H9 (cell line): ENCODE data around the gene ZNF607. TPM values are rescaled to one million over a fixed set of nuclear protein-coding genes. Genes with fewer than 3 reads are reported as not detected.

Experiments used
- DNase-seq: peaks from one replicate; pipeline ENCODE4 v3.0.0-alpha.2; 2017
- H2AFZ ChIP-seq: one replicate; pipeline ENCODE4 v1.6.1; 2013; ENCODE audit warnings: mild to moderate bottlenecking, low read length, control low read depth, moderate library complexity
- H2AK5ac ChIP-seq: 2 replicates; pipeline ENCODE4 v1.6.1; 2013; ENCODE audit warnings: low read length, control low read depth, mixed read lengths; ENCODE audit not compliant: insufficient read length
- H2BK120ac ChIP-seq: one replicate; pipeline ENCODE4 v1.6.1; 2013; ENCODE audit warnings: low read depth, mild to moderate bottlenecking, low read length, control low read depth, inconsistent platforms; ENCODE audit not compliant: poor library complexity, severe bottlenecking
- H2BK12ac ChIP-seq: 2 replicates; pipeline ENCODE4 v1.6.1; 2013; ENCODE audit warnings: low read length, control low read depth, mixed read lengths, low read depth; ENCODE audit not compliant: insufficient read length
- H2BK15ac ChIP-seq: 2 replicates; pipeline ENCODE4 v1.6.1; 2013; ENCODE audit warnings: low read depth, low read length, control low read depth
- H2BK20ac ChIP-seq: one replicate; pipeline ENCODE4 v1.6.1; 2013; ENCODE audit warnings: low read depth, mild to moderate bottlenecking, low read length, control low read depth, inconsistent platforms; ENCODE audit not compliant: poor library complexity, severe bottlenecking
- H2BK5ac ChIP-seq: 2 replicates; pipeline ENCODE4 v1.6.1; 2013; ENCODE audit warnings: low read length, control low read depth, mixed read lengths; ENCODE audit not compliant: insufficient read length
- H3K14ac ChIP-seq: 2 replicates; pipeline ENCODE4 v1.6.1; 2013; ENCODE audit warnings: low read length, control low read depth; ENCODE audit not compliant: insufficient read depth
- H3K18ac ChIP-seq: 2 replicates; pipeline ENCODE4 v1.6.1; 2013; ENCODE audit warnings: low read depth, mild to moderate bottlenecking, mixed read lengths, low read length, control low read depth; ENCODE audit not compliant: insufficient read length
- H3K23ac ChIP-seq: 2 replicates; pipeline ENCODE4 v1.6.1; 2013; ENCODE audit warnings: low read length, control low read depth, mixed read lengths, low read depth; ENCODE audit not compliant: insufficient read length
- H3K23me2 ChIP-seq: 2 replicates; pipeline ENCODE4 v1.6.1; 2013; ENCODE audit warnings: low read depth, mild to moderate bottlenecking, mixed read lengths, low read length, control low read depth; ENCODE audit not compliant: insufficient read length, poor library complexity, severe bottlenecking
- H3K27ac ChIP-seq: 2 replicates; pipeline ENCODE4 v1.5.1; 2013; ENCODE audit warnings: low read length, control low read depth, mixed read lengths, low read depth; ENCODE audit not compliant: insufficient read length
- H3K27me3 ChIP-seq: 2 replicates; pipeline ENCODE4 v1.6.1; 2013; ENCODE audit warnings: low read length, control low read depth, inconsistent platforms; ENCODE audit not compliant: insufficient read depth
- H3K4ac ChIP-seq: 2 replicates; pipeline ENCODE4 v1.6.1; 2013; ENCODE audit warnings: low read depth, mild to moderate bottlenecking, control low read depth, inconsistent platforms, low read length, moderate library complexity
- H3K4me1 ChIP-seq: 2 replicates; pipeline ENCODE4 v1.6.1; 2013; ENCODE audit warnings: low read length, control low read depth, inconsistent platforms; ENCODE audit not compliant: insufficient read depth
- H3K4me2 ChIP-seq: 2 replicates; pipeline ENCODE4 v1.6.1; 2013; ENCODE audit warnings: low read length, control low read depth, mixed read lengths; ENCODE audit not compliant: insufficient read length, insufficient read depth
- H3K56ac ChIP-seq: 2 replicates; pipeline ENCODE4 v1.6.1; 2013; ENCODE audit warnings: low read depth, mild to moderate bottlenecking, mixed read lengths, low read length, control low read depth; ENCODE audit not compliant: insufficient read length
- H3K79me1 ChIP-seq: 2 replicates; pipeline ENCODE4 v1.6.1; 2013; ENCODE audit warnings: low read depth, mild to moderate bottlenecking, moderate library complexity, low read length, control low read depth, inconsistent platforms; ENCODE audit not compliant: insufficient read depth, poor library complexity, severe bottlenecking
- H3K79me2 ChIP-seq: 2 replicates; pipeline ENCODE4 v1.6.1; 2013; ENCODE audit warnings: low read length, control low read depth, inconsistent platforms; ENCODE audit not compliant: insufficient read depth
- H3K9ac ChIP-seq: 2 replicates; pipeline ENCODE4 v1.6.1; 2013; ENCODE audit warnings: low read length, control low read depth, mixed read lengths; ENCODE audit not compliant: insufficient read length; ENCODE audit errors: extremely low read depth
- H3K9me3 ChIP-seq: one replicate; pipeline ENCODE4 v1.6.1; 2013; ENCODE audit warnings: low read depth, low read length, inconsistent platforms; ENCODE audit not compliant: control insufficient read depth
- H3T11ph ChIP-seq: one replicate; pipeline ENCODE4 v1.6.1; 2013; ENCODE audit warnings: mild to moderate bottlenecking, low read length, control low read depth, inconsistent platforms
- H4K20me1 ChIP-seq: one replicate; pipeline ENCODE4 v1.6.1; 2013; ENCODE audit not compliant: control insufficient read depth, insufficient read length, insufficient read depth
- H4K5ac ChIP-seq: 2 replicates; pipeline ENCODE4 v1.6.1; 2013; ENCODE audit warnings: low read depth, mild to moderate bottlenecking, mixed read lengths, low read length, control low read depth; ENCODE audit not compliant: insufficient read length
- H4K8ac ChIP-seq: replicated peaks from 2 replicates; pipeline ENCODE4 v1.6.1; 2013; ENCODE audit warnings: low read length, control low read depth, mixed read lengths, low read depth; ENCODE audit not compliant: insufficient read length
- H4K91ac ChIP-seq: 2 replicates; pipeline ENCODE4 v1.6.1; 2013; ENCODE audit warnings: low read depth, mild to moderate bottlenecking, moderate library complexity, mixed read lengths, low read length, control low read depth; ENCODE audit not compliant: insufficient read length
- H3K27ac Mint-ChIP-seq, 3 experiments: 2 replicates in 2 of 3; 3 replicates in 1 of 3; pipeline ENCODE4 v1.8.0; 2020 to 2021; ENCODE audit warnings: mixed read lengths in 3 of 3, mild to moderate bottlenecking in 1 of 3, moderate library complexity in 1 of 3
- H3K27me3 Mint-ChIP-seq: 2 replicates; pipeline ENCODE4 v1.8.0; 2021; ENCODE audit warnings: low read depth, mild to moderate bottlenecking, moderate library complexity, mixed read lengths
- H3K36me3 Mint-ChIP-seq, 3 experiments: 2 replicates in 2 of 3; 3 replicates in 1 of 3; pipeline ENCODE4 v1.8.0; 2020 to 2021; ENCODE audit warnings: low read depth in 3 of 3, mixed read lengths in 3 of 3; ENCODE audit not compliant: insufficient read depth in 1 of 3
- H3K4me1 Mint-ChIP-seq, 2 experiments: 2 replicates each; pipeline ENCODE4 v1.8.0; 2020; ENCODE audit warnings: mixed read lengths in 2 of 2
- H3K4me3 Mint-ChIP-seq, 2 experiments: 2 replicates in 1 of 2; 3 replicates in 1 of 2; pipeline ENCODE4 v1.8.0; 2020 to 2021; ENCODE audit warnings: mild to moderate bottlenecking in 2 of 2, mixed read lengths in 2 of 2, moderate library complexity in 1 of 2
- H3K9me3 Mint-ChIP-seq, 2 experiments: 2 replicates in 1 of 2; 3 replicates in 1 of 2; pipeline ENCODE4 v1.8.0; 2020; ENCODE audit warnings: mild to moderate bottlenecking in 2 of 2, mixed read lengths in 2 of 2, moderate library complexity in 1 of 2
- CTCF ChIP-seq: fragments of 200-600 bp; sonication (generic); conservative IDR thresholded peaks from 3 replicates; pipeline ENCODE4 v1.8.0; 2021; ENCODE audit warnings: antibody characterized with exemption, mild to moderate bottlenecking
- WGBS: extraction: QIAGEN DNeasy Blood & Tissue Kit; methylation state at CpG from one replicate; pipeline ENCODE4 v1.1.7; 2013; ENCODE audit warnings: missing lambda C conversion rate, low lambda C conversion rate, mixed read lengths; ENCODE audit not compliant: insufficient read length; ENCODE audit errors: extremely low coverage; 5-methylcytosine and 5-hydroxymethylcytosine counted together
- total RNA-seq: library from RNA; stranded (reverse); gene quantifications from 2 replicates; pipeline ENCODE4 v1.2.1, GENCODE V29; 2021

Gene ZNF607
- total RNA-seq, 1 experiment from 2014 or later = 27.5 TPM

- H3K4me1 Mint-ChIP-seq = peaks cover 18 to 22% of the 10 kb centered on the region in 2 experiments
- Histone ChIP-seq H4K20me1 (no peaks in the 10 kb centered on the region), H3K56ac (no peak overlapping the region), H3T11ph (no peak overlapping the region), H3K9me3 (no peaks in the 10 kb centered on the region), H2BK5ac (no peak overlapping the region), H4K5ac (no peak overlapping the region), H3K4me2 (peak overlapping the region; percentile 98), H2AFZ (peak overlapping the region; percentile 79), H2BK15ac (no peak overlapping the region), H2BK12ac (no peak overlapping the region), H3K27ac (no peak overlapping the region), H2BK20ac (no peak overlapping the region), H3K9ac (peak overlapping the region; percentile 41), H3K23me2 (peaks cover 7% of the 10 kb centered on the region), H4K8ac (no peak overlapping the region), H3K4me1 (no peaks in the 10 kb centered on the region; the same call in 1 of the 2 replicates), H3K27me3 (peaks cover 8% of the 10 kb centered on the region; the same call in 1 of the 2 replicates), H3K18ac (peak overlapping the region; percentile 51), H3K23ac (no peak overlapping the region), H2AK5ac (no peak overlapping the region), H3K4ac (no peak overlapping the region), H4K91ac (no peak overlapping the region), H2BK120ac (no peak overlapping the region), H3K14ac (0 out of 2 replicates have a peak overlapping the region, but pooled peaks have one; percentile 89), H3K79me2 (no peaks in the 10 kb centered on the region), H3K79me1 (no peaks in the 10 kb centered on the region)
- H3K36me3 Mint-ChIP-seq = peaks cover 7 to 11% (median 8%) of the 10 kb centered on the region in 3 experiments
- peak overlapping the region; percentile 82 to 94 for H3K4me3 Mint-ChIP-seq
- TF ChIP-seq CTCF = peak; percentile 31; the same call in 2 of the 3 replicates
- DNase-seq = peak; percentile 88
- WGBS = no CpG with 5 or more reads among the region's 48 CpGs
- H3K9me3 Mint-ChIP-seq = peaks cover 5 to 10% of the 10 kb centered on the region in 2 experiments
- H3K27me3 Mint-ChIP-seq = peaks cover 53% of the 10 kb centered on the region
- no peak overlapping the region for H3K27ac Mint-ChIP-seq
Measured at GRCh38 chr19:37691881-37692504, 27.6 kb downstream of the ZNF607 start.
